T-cell (primary cell): Measurements from ENCODE around the gene DYNC1I1. TPM values are rescaled to one million over a fixed set of nuclear protein-coding genes. Genes with fewer than 3 reads are reported as not detected.

Experiments
- ATAC-seq, 4 experiments: fragments of 200-7000 bp in 3 of 4; fragments of 150-1000 bp in 1 of 4; cut with Tn5 transposase; replicated peaks in 1 of 4; 1 replicate in 3 of 4; 2 replicates in 1 of 4; pipeline ENCODE4 v1.10.0; 2021; ENCODE audit warnings: moderate library complexity in 3 of 4, mild to moderate bottlenecking in 2 of 4, moderate number of reproducible peaks in 1 of 4
- CTCF ChIA-PET, 2 donors: fragments of 300-600 bp; sonication (Branson Sonifier 250); formaldehyde crosslinking; loops; one replicate each; lab custom pipeline; 2022; ENCODE audit warnings: antibody characterized with exemption in 2 of 2; lab: Charles Lee
- POLR2A ChIA-PET, 2 donors: fragments of 300-600 bp; sonication (Branson Sonifier 250); formaldehyde crosslinking; loops; one replicate each; lab custom pipeline; 2022; ENCODE audit warnings: antibody characterized with exemption in 2 of 2; lab: Charles Lee
- DNase-seq, 35 experiments: peaks; one replicate each; pipeline versions ENCODE4 v3.0.0 to v3.0.0-alpha.2; 2013 to 2023
- H3K27ac ChIP-seq: one replicate; pipeline ENCODE4 v1.5.1; 2013; ENCODE audit warnings: low read length
- H3K27me3 ChIP-seq, 2 experiments: replicated peaks in 1 of 2; 1 replicate in 1 of 2; 2 replicates in 1 of 2; pipeline versions ENCODE4 v1.6.1 to v1.7.0; 2013; ENCODE audit warnings: low read length in 1 of 2, mixed read lengths in 1 of 2; ENCODE audit not compliant: control insufficient read depth in 2 of 2, insufficient read depth in 2 of 2; ENCODE audit errors: extremely low read depth in 1 of 2
- H3K36me3 ChIP-seq, 2 donors: 1 replicate in 1 of 2; 2 replicates in 1 of 2; pipeline versions ENCODE4 v1.6.1 to v1.7.0; 2013; ENCODE audit warnings: low read length in 1 of 2; ENCODE audit not compliant: control insufficient read depth in 2 of 2, insufficient read depth in 1 of 2; ENCODE audit errors: extremely low read depth in 1 of 2
- H3K4me1 ChIP-seq, 2 experiments: 1 replicate in 1 of 2; 2 replicates in 1 of 2; pipeline versions ENCODE4 v1.6.1 to v1.7.0; 2013; ENCODE audit warnings: low read length in 2 of 2, mixed read lengths in 1 of 2; ENCODE audit not compliant: insufficient read depth in 2 of 2, control insufficient read depth in 1 of 2; ENCODE audit errors: extremely low read depth in 1 of 2
- H3K4me3 ChIP-seq, 2 donors: 1 replicate in 1 of 2; 2 replicates in 1 of 2; pipeline versions ENCODE4 v1.5.1 to v1.7.0; 2013; ENCODE audit warnings: mild to moderate bottlenecking in 2 of 2, low read length in 1 of 2, moderate library complexity in 1 of 2; ENCODE audit not compliant: control insufficient read depth in 1 of 2; ENCODE audit errors: extremely low read depth in 1 of 2
- H3K9me3 ChIP-seq: 2 replicates; pipeline ENCODE4 v1.7.0; 2013
- H3K27ac Mint-ChIP-seq, 2 donors: one replicate each; pipeline ENCODE4 v1.8.0; 2020 to 2021; ENCODE audit warnings: mild to moderate bottlenecking in 2 of 2, mixed read lengths in 2 of 2
- H3K27me3 Mint-ChIP-seq, 2 donors: one replicate each; pipeline ENCODE4 v1.8.0; 2021 to 2022; ENCODE audit warnings: mixed read lengths in 2 of 2
- H3K36me3 Mint-ChIP-seq: one replicate; pipeline ENCODE4 v1.8.0; 2021; ENCODE audit warnings: mixed read lengths
- H3K4me1 Mint-ChIP-seq, 3 donors: one replicate each; pipeline ENCODE4 v1.8.0; 2020 to 2022; ENCODE audit warnings: mixed read lengths in 3 of 3, mild to moderate bottlenecking in 1 of 3
- H3K4me3 Mint-ChIP-seq, 3 donors: one replicate each; pipeline ENCODE4 v1.8.0; 2020 to 2022; ENCODE audit warnings: mild to moderate bottlenecking in 3 of 3, mixed read lengths in 3 of 3, moderate library complexity in 3 of 3
- H3K9me3 Mint-ChIP-seq, 3 donors: one replicate each; pipeline ENCODE4 v1.8.0; 2020 to 2022; ENCODE audit warnings: mixed read lengths in 3 of 3
- WGBS: methylation state at CpG from one replicate; pipeline ENCODE4 v1.1.5; 2013; ENCODE audit warnings: missing lambda C conversion rate; ENCODE audit not compliant: insufficient coverage; 5-methylcytosine and 5-hydroxymethylcytosine counted together
- total RNA-seq, 35 experiments: library from RNA in 6 of 35; stranded (reverse) in 6 of 35; fragments of 120-200 nt in 1 of 35; gene quantifications; one replicate each; pipeline versions ENCODE4 v1.2.1 to v1.2.4 and lab custom pipeline; 2013 to 2026

DYNC1I1 gene
- total RNA-seq, 5 donors from 2014 or later (not counting 1 experiment from before 2014, with no cell fraction given): 0.16 TPM; not detected in 4

DNA sequence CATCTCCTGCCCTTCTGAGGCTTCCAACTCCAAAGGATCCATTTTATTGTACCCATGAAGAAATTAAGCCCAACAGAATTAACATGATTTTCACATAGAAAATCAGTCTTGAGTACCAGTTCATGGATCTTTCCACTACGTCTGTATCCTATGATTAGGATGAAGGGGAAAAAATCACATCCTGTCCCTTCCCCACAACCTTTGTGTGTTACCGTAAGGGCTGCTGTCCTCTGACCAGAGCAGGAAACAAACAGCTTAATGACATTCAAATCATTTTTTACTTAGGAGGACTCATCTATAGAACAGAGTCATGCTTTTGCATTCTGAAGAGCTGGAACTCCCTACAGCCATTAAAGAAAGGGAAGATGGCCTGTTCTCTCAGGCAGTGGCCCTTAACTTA lies 241.5 kb downstream of the DYNC1I1 start:
- no CpG with 5 or more reads among the region's 2 CpGs for WGBS
- H3K9me3 ChIP-seq: no peaks in the 10 kb centered on the region
- H3K9me3 Mint-ChIP-seq: no peaks in the 10 kb centered on the region
- H3K4me3 Mint-ChIP-seq: no peak overlapping the region
- DNase-seq (no peak), ATAC-seq (no peak)
- ChIA-PET POLR2A (no interaction called here), CTCF (no interaction called here)
- no peaks in the 10 kb centered on the region for H3K4me1 Mint-ChIP-seq
- no peaks in the 10 kb centered on the region for H3K36me3 ChIP-seq
- H3K27me3 Mint-ChIP-seq: peaks cover 13 to 32% of the 10 kb centered on the region in 2 donors
- H3K27ac Mint-ChIP-seq: no peak overlapping the region
- no peak overlapping the region for H3K4me3 ChIP-seq
- no peaks in the 10 kb centered on the region for H3K36me3 Mint-ChIP-seq
- H3K4me1 ChIP-seq: peaks cover 0 to 2% of the 10 kb centered on the region in 2 experiments
- no peak overlapping the region for H3K27ac ChIP-seq
- no peaks in the 10 kb centered on the region for H3K27me3 ChIP-seq

DNA sequence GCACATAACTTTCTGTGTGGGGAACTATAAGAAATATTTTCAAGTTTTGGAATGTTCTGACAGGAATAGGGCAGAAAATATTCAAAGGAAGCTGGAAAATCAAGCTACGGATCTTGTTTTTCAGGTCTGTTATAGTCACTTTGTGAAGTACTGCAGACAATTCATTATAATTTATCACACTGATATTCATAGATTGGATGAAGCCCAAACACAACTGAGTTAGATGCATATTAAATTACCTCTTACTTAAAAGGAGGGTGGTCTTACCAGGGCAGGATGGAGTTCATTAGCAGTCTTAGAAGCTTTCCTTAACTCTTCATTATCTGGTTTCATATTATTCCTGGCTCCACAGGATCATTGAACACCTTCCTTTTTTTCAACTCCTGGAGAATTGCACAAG lies 242.3 kb downstream of the DYNC1I1 start:
- no peaks in the 10 kb centered on the region for H3K9me3 ChIP-seq
- no peak overlapping the region for H3K4me3 Mint-ChIP-seq
- no peak overlapping the region for H3K27ac ChIP-seq
- CTCF ChIA-PET: no interaction called here
- H3K27me3 ChIP-seq: no peaks in the 10 kb centered on the region
- H3K27me3 Mint-ChIP-seq: peaks cover 15 to 26% of the 10 kb centered on the region in 2 donors
- no peaks in the 10 kb centered on the region for H3K9me3 Mint-ChIP-seq
- no CpG with 5 or more reads among the region's 1 CpG for WGBS
- H3K4me1 ChIP-seq: peaks cover 0 to 2% of the 10 kb centered on the region in 2 experiments
- H3K36me3 Mint-ChIP-seq: no peaks in the 10 kb centered on the region
- H3K4me1 Mint-ChIP-seq: no peaks in the 10 kb centered on the region
- no peak overlapping the region for H3K27ac Mint-ChIP-seq
- H3K4me3 ChIP-seq: no peak overlapping the region
- H3K36me3 ChIP-seq: no peaks in the 10 kb centered on the region
- POLR2A ChIA-PET: no interaction called here
- DNase-seq: no peak
- no peak for ATAC-seq

DNA sequence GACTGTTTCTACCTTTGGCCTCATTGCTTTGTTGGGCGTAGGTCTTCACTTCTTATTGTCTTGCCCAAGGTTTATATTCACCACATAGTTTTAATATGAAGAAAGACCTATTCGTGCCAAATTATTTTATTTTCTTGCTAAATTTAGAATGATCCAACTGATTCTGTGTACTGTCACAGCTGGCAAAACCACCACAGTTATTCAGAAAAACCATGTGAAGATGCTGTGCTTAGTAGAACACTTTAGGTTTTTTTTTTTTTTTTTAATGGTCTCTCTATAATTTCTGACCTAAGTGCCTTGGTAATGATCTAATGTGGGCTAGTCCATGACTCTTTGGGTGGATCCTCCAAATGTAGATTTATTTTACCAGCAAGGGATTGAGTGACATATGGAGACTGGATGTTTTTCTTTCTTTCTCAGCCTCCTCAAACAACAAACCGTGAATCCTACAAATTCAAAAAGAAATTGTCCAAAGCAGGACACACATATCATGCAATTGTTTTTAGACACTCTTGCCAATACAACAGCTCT lies 243.8 kb downstream of the DYNC1I1 start:
- Histone ChIP-seq H3K36me3 (no peaks in the 10 kb centered on the region), H3K4me3 (no peak overlapping the region), H3K27me3 (no peaks in the 10 kb centered on the region), H3K4me1 (peaks cover 0 to 2% of the 10 kb centered on the region in 2 experiments), H3K9me3 (no peaks in the 10 kb centered on the region), H3K27ac (no peak overlapping the region)
- H3K27me3 Mint-ChIP-seq: peaks cover 15 to 18% of the 10 kb centered on the region in 2 donors
- H3K27ac Mint-ChIP-seq: no peak overlapping the region
- no peaks in the 10 kb centered on the region for H3K36me3 Mint-ChIP-seq
- CTCF ChIA-PET: no interaction called here
- DNase-seq (no peak), ATAC-seq (no peak)
- H3K9me3 Mint-ChIP-seq: no peaks in the 10 kb centered on the region
- no peak overlapping the region for H3K4me3 Mint-ChIP-seq
- no peaks in the 10 kb centered on the region for H3K4me1 Mint-ChIP-seq
- no CpG with 5 or more reads among the region's 3 CpGs for WGBS
- POLR2A ChIA-PET: interaction anchor here in 1 of 2 donors (0.6 kb wide), 1 partner anchor 355 kb away, joined by 3 read pairs; no protein-coding TSS in a partner anchor

DNA sequence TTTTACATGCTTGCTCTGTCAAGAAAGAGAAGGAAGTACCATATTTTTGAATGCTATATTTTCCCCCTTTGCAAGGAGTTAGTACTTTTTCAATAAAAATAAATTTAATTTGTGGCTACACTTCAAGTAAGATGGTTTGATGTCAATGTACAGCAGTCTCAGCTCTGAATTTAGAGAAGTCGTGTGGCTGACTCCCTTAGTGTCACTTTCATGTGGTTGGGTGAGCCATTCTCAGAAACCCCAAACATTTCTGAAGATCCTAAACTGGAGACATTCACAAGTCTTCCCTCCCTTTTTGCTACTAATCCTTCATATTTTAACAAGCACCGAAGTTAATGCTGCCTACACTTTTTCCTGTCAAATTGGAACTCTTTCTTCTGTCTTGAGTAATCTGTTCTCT lies 244.4 kb downstream of the DYNC1I1 start:
- Mint-ChIP-seq H3K27ac (no peak overlapping the region), H3K9me3 (no peaks in the 10 kb centered on the region), H3K4me1 (no peaks in the 10 kb centered on the region), H3K27me3 (peaks cover 15 to 18% of the 10 kb centered on the region in 2 donors), H3K36me3 (no peaks in the 10 kb centered on the region), H3K4me3 (no peak overlapping the region)
- POLR2A ChIA-PET: no interaction called here
- CTCF ChIA-PET: no interaction called here
- no peaks in the 10 kb centered on the region for H3K9me3 ChIP-seq
- DNase-seq (no peak), ATAC-seq (no peak)
- no peak overlapping the region for H3K4me3 ChIP-seq
- H3K27ac ChIP-seq: no peak overlapping the region
- H3K36me3 ChIP-seq: no peaks in the 10 kb centered on the region
- 10% methylated on average over 1 of the region's 2 CpGs for WGBS
- H3K27me3 ChIP-seq: no peaks in the 10 kb centered on the region
- H3K4me1 ChIP-seq: peaks cover 0 to 2% of the 10 kb centered on the region in 2 experiments

DNA sequence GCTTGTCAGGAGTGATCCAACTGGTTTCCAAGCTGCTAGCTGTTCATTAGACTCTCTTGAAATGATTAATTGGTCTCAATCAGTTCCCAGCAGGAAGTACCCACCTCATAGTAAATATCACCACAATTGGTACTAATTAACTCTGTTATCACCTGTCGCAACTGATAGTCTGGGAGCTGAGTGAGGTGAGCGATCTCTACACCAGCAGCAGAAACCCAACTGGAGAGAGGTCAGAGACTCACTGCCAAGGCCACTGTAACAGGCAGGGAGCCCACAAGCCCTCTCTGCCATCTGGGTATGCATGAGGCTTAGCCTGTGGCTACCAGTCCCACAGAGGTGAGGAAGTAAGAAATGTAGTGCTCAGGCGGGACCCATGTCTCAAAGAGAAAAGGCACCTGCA lies 245.5 kb downstream of the DYNC1I1 start:
- Mint-ChIP-seq H3K4me3 (no peak overlapping the region), H3K27me3 (peaks cover 11 to 18% of the 10 kb centered on the region in 2 donors), H3K27ac (no peak overlapping the region), H3K36me3 (no peaks in the 10 kb centered on the region), H3K4me1 (no peaks in the 10 kb centered on the region), H3K9me3 (no peaks in the 10 kb centered on the region)
- CTCF ChIA-PET: no interaction called here
- POLR2A ChIA-PET: no interaction called here
- no peak overlapping the region for H3K4me3 ChIP-seq
- DNase-seq (peak in 1 of 35 experiments; percentile 1), ATAC-seq (no peak)
- 57% methylated on average over 1 of the region's 3 CpGs for WGBS
- H3K36me3 ChIP-seq: no peaks in the 10 kb centered on the region
- H3K9me3 ChIP-seq: no peaks in the 10 kb centered on the region
- H3K27ac ChIP-seq: no peak overlapping the region
- H3K4me1 ChIP-seq: peaks cover 0 to 2% of the 10 kb centered on the region in 2 experiments
- no peaks in the 10 kb centered on the region for H3K27me3 ChIP-seq

DNA sequence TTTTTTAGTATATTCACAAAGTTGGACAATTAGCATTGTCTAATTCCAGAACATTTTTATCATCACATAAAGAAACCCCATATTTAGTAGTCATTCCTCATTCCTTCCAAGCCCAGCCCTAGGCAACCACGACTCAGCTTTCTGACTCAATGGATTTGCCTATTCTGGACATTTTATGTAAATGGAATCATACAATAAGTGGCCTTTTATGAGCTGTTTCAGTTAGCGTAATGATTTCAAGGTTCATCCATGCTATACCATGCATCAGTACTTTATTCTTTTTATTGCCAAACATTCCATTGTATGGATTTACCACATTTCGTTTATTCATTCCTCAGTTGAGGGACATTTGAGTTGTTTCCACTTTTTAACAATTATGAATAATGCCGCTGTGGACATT lies 249.2 kb downstream of the DYNC1I1 start:
- H3K4me1 Mint-ChIP-seq: no peaks in the 10 kb centered on the region
- Histone ChIP-seq H3K4me1 (peaks cover 0 to 2% of the 10 kb centered on the region in 2 experiments), H3K9me3 (no peaks in the 10 kb centered on the region), H3K36me3 (no peaks in the 10 kb centered on the region), H3K27ac (no peak overlapping the region), H3K4me3 (no peak overlapping the region), H3K27me3 (no peaks in the 10 kb centered on the region)
- ChIA-PET POLR2A (no interaction called here), CTCF (no interaction called here)
- ATAC-seq: no peak
- H3K4me3 Mint-ChIP-seq: no peak overlapping the region
- no CpG with 5 or more reads among the region's 4 CpGs for WGBS
- H3K9me3 Mint-ChIP-seq: no peaks in the 10 kb centered on the region
- H3K27me3 Mint-ChIP-seq: peaks cover 4 to 10% of the 10 kb centered on the region in 2 donors
- no peak for DNase-seq
- no peak overlapping the region for H3K27ac Mint-ChIP-seq
- no peaks in the 10 kb centered on the region for H3K36me3 Mint-ChIP-seq

DNA sequence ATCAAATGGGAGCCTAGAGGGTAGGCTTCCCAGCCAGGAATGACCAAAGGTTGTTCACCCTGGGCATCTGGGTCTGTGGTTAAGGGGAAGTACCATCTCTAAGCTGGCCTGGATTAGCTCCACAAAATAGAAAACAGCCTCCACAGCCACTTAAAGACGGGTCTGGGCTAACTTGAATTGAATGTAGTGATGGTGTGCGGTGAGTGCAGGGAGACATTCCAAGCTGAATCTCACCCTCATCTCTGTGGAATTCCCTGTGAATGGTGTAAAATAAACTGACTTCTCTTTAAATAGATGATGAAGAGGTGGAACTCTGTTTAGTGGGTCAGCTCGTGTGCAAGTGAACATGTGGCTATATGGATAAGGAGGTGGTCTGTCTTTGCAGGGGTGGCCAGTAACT lies 251.0 kb downstream of the DYNC1I1 start:
- CTCF ChIA-PET: no interaction called here
- no peaks in the 10 kb centered on the region for H3K4me1 Mint-ChIP-seq
- Histone ChIP-seq H3K36me3 (no peaks in the 10 kb centered on the region), H3K4me3 (no peak overlapping the region), H3K27me3 (no peaks in the 10 kb centered on the region), H3K27ac (no peak overlapping the region), H3K9me3 (no peaks in the 10 kb centered on the region), H3K4me1 (no peaks in the 10 kb centered on the region)
- POLR2A ChIA-PET: no interaction called here
- no peaks in the 10 kb centered on the region for H3K9me3 Mint-ChIP-seq
- ATAC-seq: no peak
- H3K27me3 Mint-ChIP-seq: peaks cover 4 to 11% of the 10 kb centered on the region in 2 donors
- no peaks in the 10 kb centered on the region for H3K36me3 Mint-ChIP-seq
- H3K4me3 Mint-ChIP-seq: no peak overlapping the region
- WGBS: no CpG with 5 or more reads among the region's 3 CpGs
- no peak overlapping the region for H3K27ac Mint-ChIP-seq
- no peak for DNase-seq
